GOT3 (cell line): Measurements from ENCODE around the gene UBALD1.
A peak's percentile ranks its signal among the peaks of the same experiment; 100 is the strongest.

Source experiments
- DNase-seq: peaks from one replicate; lab custom pipeline; 2025; ENCODE audit warnings: mixed read lengths; lab: John Stamatoyannopoulos, UW

Gene UBALD1

DNA sequence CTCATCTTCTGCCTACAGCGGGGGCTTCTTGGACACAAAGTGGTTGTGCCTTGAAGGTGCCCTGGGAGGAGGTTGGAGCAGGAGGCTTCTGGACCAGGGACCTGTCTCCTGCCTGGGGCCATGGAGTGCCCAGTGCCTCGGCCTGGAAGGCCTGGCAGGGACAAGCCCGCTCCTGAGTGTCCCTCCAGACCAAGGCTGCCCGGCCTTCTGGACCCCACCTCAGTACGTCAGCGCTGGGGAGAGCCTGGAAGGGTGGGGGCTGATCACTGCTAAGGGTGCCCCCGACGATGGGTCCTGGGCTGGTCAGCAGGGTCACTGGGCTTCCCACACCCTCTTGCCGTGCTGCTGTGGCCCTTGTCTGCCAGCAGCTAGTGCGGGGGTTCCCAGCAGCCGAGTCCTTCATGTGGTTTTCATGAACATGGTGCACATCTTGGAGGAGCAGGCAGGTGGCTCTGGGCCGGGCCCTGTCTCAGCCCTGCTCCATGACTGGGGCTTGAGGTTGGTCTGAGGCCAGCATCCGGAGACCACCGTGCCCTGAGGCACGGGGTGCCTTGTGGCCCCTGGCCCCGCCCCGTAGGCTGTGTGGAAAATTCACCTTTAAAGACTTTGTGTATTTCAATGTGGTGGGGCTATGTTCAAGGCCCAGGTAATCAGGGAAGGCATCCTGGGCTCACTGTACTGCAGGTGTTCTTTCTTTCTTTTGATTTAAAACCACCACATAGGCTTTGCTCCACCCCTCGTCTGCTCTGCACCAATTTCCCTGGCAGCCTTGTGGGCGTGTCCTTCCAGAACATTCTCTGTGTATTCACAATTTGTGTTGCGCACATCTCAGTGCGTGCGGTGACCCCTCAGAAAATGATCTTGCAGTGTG, 32.3 kb upstream of the UBALD1 start:
- DNase-seq: no peak

DNA sequence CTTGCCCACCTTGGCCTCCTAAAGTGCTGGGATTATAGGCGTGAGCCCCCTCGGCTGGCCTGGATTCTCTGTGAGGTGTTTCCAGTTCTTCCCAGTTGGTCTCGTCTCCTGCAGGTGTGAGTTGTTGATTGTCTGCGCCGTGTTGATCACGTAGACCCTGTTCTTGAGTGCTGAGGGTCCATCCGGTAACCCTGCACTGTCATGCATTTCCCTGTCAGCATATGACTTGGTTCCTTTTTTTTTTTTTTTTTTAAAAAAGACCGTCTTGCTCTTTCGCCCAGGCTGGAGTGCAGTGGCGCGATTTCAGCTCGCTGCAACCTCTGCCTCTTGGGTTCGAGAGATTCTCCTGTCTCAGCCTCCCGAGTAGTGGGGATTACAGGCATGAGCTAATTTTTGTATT, 27.2 kb upstream of the UBALD1 start:
- DNase-seq: no peak

DNA sequence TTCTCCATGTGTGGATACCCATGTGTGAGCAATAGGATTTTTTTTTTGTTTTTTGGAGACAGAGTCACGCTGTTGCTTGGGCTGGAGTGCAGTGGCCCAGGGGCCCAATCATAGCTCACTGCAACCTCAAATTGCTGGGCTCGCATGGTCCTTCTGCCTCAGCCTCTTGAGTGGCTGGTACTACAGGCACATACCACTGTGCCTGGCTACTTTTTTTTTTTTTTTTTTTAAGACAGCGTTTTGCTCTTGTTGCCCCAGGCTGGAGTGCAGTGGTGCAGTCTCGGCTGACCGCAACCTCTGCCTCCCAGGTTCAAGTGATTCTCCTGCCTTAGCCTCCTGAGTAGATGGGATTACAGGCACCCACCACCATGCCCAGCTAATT, 26.6 kb upstream of the UBALD1 start:
- DNase-seq: no peak

DNA sequence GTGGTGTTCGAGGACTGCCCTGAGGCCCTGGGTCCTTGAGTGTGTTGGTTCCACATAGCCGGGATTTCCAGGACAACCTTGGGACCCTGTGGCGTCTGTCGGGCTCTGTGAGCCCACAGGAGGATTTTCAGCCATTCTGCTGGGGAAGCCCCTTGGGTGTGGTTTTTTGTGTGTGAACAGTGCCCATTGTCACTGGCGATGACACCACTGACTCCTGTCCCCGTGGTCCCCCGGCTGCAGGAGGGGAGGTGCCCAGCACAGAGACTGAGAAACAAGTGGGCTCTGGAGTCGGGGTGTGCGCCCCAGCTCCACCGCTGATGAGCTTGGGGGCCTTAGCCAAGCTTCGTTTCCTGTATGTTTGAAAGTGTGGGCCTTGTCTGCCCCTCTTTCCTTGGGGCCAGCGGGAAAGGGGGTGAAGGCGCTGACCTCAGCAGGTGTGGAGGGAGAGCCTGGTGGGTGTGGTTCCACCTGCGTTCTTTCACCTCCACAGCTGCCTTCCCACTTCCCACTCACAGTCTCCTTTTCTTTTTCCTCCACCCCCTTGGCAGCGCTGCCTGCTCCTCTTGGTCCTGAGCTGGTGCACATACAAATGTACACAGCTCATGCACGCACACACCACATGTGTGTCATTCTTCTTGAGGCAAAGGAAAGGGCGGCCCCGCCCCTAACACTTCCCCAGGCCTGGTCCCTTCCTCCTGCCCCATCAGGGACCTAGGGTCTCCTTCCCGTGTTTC, 26.1 kb upstream of the UBALD1 start:
- no peak for DNase-seq

DNA sequence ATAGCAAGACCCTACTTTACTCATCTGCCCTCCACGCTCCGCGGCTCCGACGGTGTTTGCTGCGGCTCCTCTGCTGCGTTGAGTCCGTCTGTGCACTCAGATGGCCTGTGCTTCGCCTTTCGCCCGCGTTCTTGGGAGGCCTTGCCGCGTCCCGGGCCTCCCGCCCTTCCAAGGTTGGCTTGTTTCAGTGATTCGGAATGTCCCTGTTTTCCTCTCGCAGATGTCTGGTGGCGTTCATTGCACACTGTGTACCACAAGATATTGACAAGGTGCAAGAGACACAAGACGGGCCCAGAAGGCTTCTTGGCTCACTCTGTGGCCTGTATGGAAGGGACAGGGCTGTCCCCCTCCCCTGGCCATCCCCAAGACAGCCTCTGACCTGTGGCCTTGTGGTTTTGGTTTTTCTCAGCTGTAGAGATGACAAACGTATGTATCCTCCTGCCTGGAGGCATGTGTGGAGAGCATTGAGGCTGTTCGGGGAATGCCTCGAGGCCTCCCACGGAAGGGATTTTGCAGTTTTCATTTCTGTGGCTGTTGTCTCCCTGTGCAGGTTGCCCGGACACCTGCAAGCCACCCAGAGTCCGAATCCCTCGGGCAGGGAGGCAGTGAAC, 25.3 kb upstream of the UBALD1 start:
- no peak for DNase-seq

DNA sequence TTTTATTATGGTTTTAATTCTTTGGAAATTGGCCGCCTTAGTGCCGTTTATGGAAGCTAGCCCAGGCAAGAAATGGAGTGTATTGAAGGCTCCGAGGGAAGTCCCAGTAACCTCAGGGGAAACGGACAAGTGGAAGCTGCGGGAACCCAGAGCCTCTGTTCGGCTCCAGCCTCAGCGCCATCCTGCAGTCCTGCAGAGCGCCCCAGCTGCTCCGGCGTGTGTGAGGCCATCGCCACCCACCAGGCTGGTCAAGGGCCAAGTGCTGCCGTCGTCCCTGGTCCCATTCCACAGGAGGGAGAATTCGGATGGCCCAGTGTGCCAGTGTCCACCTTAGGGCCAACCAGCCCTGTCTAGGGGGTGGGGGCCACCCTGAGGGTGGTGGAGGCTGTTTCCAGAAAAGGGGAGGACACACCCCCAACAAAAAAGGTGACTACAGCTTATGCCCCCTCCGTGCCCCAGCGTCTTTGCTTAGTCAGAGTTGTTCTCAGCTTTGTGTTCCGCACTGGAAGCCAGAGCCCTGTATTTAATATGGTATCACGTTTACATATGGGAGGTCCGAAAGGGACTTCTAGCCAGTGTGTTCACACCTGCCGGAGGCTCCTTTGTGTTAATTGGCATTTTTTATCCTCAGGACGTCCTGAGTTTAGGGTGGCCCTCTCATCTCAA, 22.9 kb upstream of the UBALD1 start:
- no peak for DNase-seq

DNA sequence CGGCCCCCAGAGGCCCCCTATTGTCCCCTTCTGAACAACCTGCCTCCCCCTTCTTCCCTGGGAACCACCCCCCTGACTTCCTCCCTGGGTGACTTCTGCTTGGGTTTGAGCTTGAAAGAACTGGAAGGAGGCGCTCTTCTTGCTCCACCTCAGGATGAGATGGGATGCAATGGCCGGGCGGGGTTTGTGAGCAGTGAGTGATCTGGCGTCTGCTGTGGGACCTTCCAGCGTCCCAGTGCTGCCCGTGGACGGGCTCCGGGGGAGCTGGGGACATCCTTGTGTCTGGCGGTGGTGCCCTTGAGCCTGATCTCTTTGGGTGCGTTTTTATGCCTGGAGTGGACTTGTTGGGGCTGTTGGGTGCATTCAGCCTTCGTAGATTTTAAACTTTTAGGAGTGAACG, 21.5 kb upstream of the UBALD1 start:
- no peak for DNase-seq

DNA sequence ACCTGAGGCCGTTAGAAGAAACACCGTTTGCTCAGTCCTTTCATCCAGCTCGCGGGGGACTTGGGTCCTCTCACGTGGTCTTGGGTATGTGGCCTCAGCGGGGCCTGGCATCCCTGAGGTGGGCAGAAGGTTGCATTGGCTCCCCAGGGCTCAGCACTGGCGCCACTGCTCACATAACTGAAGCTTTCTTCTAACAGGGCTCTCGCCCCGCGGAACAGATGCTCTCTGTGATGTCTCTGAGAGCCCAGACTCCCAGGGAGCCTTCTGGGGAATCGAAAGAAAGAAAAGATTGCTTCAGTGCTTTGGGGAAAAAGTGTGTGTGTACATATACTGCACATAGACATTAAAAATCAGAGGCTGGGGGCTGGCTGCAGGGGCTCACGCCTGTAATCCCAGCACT, 20.1 kb upstream of the UBALD1 start:
- no peak for DNase-seq

DNA sequence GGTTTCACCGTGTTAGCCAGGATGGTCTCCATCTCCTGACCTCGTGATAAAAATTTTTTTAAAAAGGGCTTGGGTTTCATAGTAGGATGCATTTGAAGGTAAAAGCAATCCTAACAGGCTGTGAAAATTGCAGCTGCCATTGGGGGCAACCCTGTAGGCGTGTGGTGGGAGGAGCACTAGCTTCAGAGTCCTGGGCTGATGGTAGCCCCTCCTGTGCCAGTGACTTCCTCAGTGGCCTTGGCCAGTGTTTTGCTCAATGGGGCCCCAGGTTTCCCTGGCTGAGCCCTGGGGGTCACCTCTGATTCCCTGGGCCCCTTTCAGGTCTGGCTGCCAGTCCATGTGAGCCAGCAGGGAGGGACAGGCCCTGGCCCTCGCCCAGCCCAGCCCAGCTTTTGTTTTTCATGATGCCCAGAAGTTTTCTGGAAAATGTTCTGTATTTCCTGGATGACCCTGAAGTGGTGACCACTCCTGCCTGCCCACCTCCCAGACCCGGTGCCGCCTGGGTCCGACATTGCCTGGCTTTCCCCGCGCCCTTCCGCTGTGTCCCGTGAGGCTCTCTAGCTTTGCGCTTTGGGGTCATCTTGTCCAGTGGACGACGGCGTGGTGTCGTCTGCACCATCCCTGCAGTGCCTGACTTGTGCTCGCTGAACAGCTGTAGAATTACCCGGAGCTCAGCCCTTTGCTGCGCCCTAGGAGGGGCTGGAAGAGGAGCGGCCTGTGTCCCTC, 19.4 kb upstream of the UBALD1 start:
- DNase-seq: no peak

DNA sequence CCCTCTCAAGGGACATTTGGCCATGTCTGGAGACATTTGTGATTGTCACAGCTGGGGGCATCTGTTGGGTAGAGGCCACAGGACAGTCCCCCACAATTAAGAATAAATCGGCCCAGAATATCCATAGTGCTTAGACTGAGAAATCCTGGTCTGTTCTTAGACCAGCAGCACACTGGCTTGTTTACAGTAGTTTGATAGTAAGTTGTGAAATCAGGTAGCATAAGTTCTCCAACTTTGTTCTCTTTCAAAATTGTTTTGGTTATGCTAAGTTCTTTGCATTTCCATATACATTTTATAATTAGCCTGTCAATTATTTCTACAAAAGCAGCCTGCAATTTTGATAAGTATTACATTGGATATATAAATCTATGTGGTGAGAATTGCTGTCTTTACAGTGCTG, 16.8 kb upstream of the UBALD1 start:
- DNase-seq: no peak

DNA sequence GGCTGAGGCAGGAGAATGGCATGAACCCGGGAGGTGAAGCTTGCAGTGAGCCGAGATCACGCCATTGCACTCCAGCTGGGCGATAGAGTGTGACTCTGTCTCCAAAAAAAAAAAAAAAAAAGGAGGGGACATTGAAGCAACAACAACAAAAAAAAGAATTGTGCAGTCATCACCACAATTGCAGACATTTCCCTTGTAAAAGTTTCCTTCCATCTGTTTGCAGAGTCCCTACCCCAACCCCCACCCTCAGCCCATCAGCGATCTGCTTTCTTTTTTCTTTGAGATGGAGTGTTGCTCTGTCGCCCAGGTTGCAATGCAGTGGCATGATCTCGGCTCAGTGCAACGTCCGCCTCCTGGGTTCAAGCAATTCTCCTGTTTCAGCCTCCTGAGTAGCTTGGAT, 13.6 kb upstream of the UBALD1 start:
- no peak for DNase-seq

DNA sequence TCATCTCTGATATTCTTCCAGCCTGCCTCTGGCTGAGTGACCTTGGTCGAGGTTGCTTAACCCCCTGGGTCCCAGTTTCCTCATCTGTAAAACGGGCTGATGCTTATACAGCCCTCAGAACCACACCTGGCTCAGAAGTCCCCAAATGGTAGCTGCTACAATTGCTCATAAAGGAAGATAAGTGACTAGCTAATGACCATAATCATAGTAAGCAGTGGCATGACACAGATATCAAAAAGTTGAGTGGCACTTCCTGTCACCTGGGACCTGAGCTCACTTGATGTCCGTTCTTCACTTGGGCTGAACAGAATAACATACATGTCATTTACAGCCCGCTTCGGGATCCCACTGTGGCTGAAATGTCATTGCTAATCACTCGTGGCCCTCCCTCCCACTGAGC, 11.7 kb upstream of the UBALD1 start:
- no peak for DNase-seq

DNA sequence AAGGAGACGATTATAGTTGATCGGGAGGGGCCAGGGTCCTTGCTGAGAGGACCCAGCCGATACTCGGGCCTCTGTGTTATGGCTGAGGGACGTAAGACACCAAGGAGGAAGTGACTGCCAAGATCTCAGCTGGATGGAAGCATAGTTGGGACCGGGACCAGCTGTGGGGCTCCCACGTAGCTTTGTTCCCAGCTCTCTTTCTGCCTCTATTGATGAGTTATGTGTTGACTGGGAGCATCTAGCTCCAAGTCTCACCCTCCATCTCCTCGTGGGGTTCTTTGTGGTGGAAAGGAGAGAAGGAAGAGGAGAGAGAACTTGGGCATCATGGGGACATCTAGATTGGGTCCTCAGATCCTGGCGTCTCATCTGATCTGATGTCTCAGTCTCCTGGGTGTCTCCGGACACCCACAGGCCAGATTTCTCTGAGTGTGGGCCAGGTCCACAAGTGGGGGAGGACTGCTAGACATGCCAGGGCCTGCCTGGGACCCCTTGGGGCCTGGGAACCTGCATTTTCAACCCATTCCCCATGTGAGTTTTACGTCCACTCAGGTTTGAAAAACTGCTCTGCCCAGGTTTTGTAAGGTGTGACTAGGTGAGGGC, 11.0 kb upstream of the UBALD1 start:
- no peak for DNase-seq

DNA sequence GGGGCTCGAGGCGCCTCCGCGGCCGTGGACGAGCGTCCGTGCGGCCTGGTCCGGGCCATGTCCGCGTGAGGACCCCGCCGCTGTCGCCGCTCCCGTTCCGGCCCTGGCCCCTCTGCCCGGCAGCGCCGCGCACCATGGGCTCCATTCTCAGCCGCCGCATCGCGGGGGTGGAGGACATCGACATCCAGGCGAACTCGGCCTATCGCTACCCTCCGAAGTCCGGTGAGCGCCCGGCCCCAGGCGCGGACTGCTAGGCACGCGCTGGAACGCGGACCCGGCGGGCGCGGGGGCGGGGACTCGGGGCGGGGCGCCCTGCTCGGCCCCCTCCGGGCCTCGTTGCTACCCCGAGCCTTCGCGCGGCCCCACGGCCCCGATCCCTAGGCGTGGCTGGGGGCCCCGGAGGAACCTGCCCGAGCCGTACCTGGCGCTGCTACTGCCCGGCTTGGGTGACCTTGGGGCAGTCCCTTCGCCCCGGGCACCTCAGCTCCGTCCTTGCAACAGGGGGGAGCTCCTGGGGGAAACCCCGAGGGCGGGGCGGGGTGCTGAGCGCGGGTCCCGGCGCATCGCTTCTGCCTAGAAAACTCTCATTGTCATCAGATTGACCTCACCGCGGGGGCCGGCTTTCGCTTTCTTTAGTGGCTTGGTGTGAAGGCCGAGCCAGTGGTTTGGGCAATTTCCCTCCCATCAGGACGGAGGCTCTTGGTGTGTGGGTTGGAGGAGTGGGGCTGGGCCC, 10.3 kb upstream of the UBALD1 start:
- DNase-seq: peak; percentile 8

DNA sequence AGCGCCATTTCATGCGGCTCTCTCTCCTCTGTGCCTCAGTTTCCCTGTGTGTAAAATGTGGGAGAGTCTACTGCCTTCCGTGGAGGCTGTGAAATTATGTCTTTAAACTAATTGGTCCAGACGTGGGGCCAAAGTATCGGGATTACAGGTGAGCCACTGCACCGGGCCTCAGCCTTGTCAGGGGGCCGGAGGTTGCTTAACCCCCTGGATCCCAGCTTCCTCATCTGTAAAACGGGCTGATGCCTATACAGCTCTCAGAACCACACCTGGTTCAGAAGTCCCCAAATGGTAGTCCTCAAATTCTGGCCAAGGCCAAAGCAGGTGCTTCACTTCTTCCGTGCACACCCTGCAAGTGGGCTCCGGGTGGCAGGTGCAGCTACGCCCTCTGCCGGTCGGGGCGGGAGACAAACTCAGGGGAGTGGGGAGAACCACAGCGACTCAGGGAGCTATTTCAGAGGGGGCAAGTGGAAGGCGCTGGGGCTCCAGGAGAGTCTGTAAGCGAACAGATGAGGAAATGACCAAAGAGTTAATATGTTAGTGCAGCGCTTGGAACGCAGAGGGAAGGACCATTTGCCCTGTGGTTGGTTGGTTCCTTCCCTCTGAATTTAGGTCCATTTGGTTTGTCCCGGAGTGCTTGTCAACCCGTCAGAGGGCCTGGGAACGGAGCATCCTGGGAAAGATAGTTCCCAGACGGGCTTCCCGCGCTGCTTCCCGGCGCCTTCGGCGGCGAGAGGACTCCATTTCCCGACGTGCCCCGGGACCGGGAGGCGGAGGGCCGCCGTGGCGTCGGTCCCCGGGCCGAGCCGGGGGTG, 9.5 kb upstream of the UBALD1 start, which contains the start of gene MGRN1:
TSS of gene MGRN1 (plus strand) at position 812 of the 812 bp plus-strand sequence. CDS start 135 bp downstream, outside the sequence.
- DNase-seq: peak; percentile 78

DNA sequence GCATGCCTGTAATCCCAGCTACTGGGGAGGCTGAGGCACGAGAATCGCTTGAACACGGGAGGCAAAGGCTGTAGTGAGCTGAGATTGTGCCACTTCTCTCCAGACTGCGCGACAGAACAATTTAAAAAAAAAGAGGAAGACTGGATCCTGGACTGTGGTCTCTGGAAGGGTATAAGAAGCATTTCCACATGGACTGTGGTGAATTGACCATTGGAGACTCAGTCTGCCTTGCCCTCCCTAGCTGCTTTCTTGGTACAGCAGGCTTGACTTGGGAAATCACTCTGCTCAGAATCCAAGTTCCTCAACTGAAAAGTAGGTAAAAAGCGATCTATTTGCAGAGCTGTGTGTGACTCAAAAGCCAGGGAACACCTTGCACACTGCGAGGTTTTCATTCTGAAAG, 8.9 kb upstream of the UBALD1 start:
- no peak for DNase-seq

DNA sequence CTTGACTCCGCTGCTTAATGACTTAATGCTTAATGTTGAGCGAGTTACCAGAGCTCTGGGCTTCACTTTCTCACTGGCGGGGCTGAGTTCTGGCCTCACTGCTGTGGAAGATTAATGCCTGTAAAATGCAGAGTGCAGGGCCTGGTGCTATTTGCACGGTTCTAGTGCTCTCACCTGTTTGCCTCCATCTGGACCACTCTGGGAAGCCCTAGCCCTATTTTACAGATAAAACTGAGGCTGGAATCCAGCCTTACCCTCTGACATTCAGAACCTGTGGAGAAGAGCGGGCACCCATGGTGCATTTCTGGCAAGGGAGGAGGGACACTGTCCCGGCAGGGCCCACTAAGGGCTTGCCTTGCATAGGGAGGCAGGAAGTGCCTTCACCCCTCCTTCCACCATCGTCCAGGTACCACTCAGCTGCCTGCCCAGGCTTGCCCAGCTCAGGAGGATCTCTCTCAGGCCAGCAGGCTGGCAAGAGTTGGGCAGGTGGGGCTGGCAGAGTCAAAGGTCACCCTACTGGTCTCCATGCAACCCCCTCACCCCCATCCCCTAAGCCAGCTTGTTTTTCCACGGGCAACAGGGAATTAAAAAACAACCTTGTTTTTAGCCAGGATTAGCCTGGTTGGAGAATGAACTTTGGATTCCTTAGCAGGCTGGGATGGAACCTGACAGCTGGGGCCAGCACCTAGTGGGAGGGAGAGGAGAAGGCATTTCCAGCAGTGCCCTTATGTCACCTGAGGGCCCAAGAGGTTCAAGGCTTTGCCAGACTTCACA, 4.1 kb upstream of the UBALD1 start:
- no peak for DNase-seq

DNA sequence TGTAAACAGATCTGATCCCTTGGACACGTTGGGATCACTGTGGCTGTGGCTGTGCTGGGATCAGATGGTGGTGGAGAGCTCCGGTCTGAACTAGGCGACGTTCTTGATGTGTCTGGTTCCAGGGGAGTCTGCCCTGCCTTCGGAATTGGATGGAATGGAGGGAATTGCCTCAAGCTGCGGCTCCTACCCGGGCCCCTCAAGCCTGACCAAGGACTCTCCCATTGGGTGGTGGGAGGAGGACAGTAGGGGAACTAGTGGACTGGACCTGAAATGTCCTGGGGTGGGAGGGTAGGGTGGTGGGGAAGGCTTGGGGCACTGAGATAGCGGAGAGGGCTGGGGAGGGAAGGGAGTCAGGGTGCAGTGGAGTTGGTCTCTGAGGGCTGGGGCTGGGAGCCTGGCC, 3.2 kb upstream of the UBALD1 start:
- no peak for DNase-seq
